Measurements from ENCODE around the gene LAMA2.

GRCh38 chr6:129163551-129163950 lies 280.6 kb downstream of the LAMA2 start:
- no peak for TF ChIP-seq CTCF (IDR thresholded peaks at IDR 0.05)
- no peak for TF ChIP-seq POLR2A (IDR thresholded peaks at IDR 0.05; ENCODE audit: low read depth)
- TF ChIP-seq EP300 (IDR thresholded peaks at IDR 0.05) = no peak
- TF ChIP-seq POLR2AphosphoS5 (IDR thresholded peaks at IDR 0.05) = no peak
